GM19324 (cell line): ENCODE measurements around the gene MAPK10.
"Not testable (repeated sequence)": the region's sequence is repeated elsewhere in the genome, so short reads cannot be mapped to it uniquely, and the experiment has no call there.

Experiments used
- ATAC-seq: cut with Tn5 transposase; IDR thresholded peaks from one replicate; pipeline ENCODE4 v1.9.1; 2021; ENCODE audit warnings: mild to moderate bottlenecking, moderate library complexity; ENCODE audit not compliant: unreplicated experiment, low FRiP score

Gene MAPK10

DNA sequence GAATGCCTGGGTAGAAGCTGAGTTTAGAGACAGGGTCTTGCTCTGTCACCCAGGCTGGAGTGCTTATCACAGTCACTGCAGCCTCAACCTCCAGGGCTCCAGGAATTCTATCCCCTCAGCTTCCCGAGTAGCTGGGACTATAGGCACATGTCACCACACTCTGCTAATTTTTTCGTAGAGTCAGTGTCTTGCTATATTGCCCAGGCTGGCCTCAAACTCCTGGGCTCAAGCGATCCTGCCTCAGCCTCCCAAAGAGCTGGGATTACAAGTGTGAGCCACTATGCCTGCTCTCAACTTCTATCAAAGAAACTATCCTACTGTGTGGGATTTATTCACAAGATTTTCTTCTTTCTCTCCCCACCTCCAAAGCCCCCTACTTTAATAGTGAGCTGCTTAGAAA is 15.7 kb downstream of the MAPK10 start:
- no peak for ATAC-seq

DNA sequence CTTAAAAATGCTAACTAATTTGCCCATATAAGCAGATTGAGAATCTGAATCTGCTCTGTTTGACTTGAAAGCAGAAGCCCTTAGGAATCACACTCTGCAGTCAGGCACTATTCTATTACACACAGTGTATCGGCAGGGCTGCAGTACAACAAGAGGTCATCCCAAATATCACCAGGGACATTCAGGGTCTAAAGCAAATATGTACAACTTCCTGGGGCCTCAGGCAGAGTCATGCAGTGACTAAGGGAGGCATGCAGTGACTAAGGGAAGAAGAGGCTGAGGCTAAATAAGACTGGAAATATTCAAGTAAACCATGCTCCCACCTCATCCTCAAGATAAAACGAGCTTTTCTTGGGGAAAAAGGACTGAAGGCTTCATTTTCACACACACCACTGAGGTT is 20.9 kb downstream of the MAPK10 start:
- no peak for ATAC-seq

DNA sequence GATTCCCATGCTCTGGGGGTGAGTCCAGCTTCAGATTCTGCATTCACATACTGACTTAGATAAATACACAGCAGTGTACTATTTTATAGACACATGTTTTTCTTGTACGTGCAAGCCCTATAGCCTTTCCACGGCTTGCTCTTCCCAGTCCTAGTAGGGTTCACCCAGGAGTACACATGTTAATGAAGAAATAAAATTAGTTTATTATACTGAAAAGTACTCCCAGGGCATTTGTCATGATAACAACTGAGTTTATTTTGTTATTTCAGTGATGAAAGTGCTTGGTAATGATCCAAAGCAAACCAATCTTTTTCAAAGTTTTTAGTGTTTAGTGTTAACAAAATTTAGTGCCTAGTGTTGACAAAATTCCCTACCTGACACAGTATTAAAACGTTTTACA is 21.3 kb downstream of the MAPK10 start:
- ATAC-seq: no peak

DNA sequence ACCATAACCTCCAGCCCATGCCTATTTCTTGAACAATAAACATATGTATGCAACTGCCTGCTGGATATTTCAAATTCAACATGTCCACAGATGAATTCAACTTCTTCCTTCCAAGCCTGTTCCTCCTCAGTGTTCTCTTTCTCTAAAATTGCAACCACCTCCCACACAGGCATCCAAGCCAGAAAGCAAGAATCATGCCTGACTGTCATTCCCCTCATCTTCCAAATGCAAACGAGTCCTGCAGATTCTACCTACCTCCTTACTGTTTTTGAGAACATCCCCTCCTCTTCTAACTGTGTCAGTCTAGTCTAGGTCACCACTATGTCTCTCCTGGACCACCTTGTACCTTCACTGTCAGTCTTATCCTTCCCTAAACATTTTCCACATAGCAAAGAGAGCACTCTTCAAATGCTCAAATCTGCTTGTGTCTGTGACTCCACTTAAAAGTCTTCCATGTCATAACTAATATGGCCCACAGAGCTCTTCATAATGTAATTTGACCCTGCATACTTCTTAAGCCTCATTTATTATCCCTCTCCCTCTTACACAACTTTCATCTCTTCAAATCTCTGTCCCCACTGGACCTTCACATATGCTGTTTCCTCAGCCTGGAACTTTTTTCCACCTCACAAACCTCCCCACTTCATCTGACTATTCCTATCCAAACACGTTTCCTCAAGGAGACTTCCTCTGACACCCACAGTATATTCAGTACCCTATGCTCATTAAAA is 25.7 kb downstream of the MAPK10 start:
- no peak for ATAC-seq

DNA sequence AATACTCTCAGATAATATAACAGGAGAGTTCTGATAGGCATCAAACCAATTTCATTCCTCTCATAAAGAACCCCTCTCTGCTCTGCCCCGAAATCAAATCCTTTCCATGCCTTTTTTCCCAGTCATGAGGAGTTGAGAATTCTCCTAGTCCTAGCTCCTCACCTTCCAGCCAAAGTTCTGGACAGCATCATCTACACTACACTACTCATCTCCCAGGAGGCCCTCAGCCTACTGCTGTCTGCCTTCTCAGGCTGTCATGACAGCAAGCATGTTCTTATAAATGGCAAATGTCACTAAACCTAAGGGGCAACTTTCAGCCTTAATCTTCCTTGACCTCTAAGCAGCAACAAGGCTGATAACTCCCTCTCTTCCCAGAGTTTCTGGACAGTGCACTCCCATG is 26.6 kb downstream of the MAPK10 start:
- no peak for ATAC-seq

DNA sequence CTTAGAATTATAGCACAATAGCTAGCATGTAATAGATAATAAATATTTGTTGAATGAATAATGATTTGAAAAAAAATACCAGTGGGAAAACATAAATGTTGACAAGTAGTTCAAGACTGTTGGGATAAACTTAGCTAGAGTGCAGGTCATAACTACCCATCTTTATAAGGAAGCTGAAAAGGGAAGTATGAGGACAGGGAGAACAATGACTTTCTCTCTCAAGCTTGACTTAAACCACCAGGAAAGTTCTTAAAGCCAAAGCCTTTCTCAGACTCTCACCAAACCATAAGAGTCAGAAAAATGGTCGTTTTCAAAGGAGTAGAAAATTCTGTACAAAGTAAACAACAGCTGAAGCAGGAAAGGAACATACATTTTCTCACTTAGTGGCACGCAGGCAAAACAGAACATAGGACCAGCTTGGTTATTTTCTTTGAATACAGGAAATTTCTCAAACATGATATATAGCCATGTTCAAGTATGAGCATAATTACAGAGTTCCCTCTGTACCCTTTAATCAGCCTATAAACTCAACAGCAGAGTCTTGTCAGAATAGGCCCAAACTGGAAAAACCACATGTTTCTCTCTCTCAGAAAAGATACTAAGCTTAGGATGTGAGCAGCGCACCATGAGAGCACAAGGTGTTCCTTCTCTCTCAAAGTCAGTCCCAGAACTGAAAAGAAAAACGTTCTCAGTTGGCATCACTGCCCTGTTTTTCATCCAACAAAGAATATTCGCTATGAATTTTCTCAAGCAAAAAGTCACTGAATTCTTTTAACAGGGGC is 28.7 kb downstream of the MAPK10 start:
- ATAC-seq: no peak

DNA sequence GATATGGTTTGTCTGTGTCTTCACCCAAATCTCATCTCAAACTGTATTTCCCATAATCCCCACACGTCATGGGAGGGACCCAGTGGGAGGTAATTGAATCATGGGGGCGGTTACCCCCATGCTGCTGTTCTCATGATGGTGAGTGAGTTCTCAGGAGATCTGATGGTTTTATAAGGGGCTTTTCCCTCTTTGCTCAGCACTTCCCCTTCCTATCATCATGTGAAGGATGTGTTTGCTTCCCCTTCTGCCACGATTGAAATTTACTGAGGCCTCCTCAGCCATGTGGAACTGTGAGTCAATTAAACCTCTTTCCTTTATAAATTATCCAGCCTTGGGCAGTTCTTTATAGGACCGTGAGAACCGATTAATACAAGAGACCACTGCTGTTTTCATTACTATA is 29.4 kb downstream of the MAPK10 start:
- not testable (repeated sequence) for ATAC-seq

DNA sequence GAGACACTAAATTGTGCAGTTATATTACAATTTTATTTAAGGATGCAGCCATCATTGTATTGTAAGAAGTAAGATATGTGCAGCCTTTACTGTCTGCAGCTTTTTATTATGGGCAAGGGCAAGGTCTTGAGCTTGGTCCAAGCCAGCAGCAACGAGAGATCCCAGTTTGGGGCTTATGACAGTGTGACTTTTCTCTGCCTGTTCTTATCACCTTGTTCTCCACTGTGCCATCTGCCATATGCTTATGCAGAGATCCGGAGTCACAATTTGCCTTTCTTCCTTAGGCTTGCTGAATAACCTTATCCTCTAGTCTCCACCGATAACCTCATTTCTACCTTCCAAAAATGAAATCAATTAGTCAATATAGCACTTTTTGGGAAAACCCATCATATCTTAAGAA is 30.4 kb downstream of the MAPK10 start:
- ATAC-seq: no peak

DNA sequence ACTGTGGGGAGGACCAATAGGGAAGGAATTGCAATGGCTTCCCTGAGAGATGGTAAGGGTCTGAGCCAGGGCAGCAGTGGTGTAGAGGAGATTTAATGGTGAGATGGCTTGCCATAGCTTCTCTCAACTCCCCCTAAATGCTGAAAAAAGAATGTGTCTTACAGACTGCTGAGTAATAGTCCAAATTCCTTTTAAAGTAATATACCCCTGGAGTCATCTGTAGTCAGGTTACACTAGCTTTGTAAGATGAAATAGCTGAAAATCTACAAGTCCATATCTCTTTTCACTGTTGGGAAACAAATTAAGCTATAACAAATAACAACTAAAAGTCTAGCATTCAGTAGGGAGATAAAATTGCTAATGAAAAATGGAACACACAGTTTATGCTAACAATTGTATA is 33.5 kb downstream of the MAPK10 start:
- no peak for ATAC-seq

DNA sequence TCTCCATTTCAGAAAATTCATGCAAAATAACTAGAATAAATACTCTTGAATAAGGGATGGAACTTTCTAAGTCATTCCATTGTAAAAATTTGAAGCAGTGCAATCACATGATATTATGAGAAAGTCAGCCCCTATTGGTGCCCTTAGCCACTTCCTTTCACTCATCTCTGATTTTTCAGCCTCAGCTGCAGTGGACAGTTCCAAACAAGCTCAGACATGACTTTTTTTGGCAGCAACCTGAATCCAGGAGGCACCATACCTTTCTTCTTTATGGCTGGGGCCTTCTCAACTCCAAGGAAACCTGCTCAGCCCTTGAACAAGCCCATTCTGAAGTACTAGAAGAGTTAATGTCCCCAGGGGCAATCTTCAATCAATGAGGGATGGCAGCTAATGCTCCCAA is 40.5 kb downstream of the MAPK10 start:
- no peak for ATAC-seq

DNA sequence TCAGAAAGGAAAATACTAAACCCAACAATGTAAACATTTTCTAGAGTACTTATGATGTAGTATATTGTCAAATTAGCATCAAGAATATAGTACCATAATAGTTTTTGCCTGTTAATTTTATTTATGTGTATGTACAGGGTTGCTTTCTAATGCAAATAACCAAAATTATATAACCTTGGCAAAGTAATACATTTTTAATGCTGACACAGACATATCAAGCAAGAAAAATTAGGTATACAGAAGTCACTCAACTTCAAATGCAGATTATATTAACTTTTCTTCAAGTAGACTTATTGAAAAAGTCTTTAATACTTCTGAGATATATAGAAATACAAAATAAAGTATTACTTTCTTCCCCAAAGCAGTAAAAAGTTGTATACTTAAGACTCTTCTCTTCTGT is 44.3 kb downstream of the MAPK10 start:
- ATAC-seq: no peak

DNA sequence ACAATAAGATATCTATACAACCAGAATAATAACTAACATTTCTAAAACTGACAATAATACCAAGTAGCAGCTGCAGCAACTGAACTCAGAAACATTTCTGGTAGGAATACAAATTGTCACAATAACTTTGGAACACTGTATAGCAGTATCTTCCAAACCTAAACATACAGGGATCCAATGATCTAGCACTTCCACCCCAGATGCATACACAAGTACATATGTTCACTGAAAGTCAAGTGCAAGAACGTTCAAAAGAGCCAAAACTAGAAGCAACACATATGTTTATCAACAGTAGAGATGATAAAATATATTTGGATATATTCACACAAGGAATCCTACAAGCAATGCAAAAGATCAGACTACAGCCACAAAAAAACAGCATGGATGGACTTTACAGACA is 46.2 kb downstream of the MAPK10 start:
- no peak for ATAC-seq

DNA sequence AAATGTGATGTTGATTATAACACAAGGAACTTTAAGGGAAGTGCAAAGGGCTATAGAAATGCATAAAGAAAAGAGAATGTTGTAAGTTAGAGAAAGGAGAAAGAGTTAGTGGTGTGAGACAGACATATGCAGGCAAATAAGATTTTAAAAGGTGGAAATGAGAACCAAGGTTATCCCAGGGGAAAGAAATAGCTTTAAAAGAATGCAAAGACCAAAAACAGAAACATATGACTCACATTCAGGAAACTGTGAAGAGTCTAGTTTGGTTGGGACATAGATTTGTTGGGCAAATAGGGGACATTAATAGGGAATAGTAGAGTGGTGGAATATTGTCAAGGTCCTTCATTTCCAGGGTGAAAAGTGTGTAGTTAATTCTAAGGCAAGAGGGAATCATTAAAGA is 52.4 kb downstream of the MAPK10 start:
- no peak for ATAC-seq

DNA sequence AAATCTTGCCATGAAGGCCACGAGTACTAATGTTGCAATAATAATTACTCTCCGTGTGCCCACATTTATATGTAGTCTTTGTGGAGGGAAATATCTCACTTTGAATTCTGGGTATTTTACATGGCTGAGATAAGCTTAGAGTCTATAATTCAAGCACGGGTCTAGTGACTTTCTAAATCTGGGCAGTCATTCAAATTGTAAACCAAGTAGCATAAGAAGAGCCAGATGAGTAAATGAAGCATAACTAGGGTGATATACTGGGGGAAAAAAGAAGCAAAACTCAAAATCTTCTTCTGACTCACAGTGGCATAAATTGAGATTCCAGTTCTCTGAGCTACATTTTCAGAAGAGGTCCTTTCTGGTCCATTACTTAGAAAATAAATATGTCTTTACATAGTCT is 53.0 kb downstream of the MAPK10 start:
- ATAC-seq: no peak

DNA sequence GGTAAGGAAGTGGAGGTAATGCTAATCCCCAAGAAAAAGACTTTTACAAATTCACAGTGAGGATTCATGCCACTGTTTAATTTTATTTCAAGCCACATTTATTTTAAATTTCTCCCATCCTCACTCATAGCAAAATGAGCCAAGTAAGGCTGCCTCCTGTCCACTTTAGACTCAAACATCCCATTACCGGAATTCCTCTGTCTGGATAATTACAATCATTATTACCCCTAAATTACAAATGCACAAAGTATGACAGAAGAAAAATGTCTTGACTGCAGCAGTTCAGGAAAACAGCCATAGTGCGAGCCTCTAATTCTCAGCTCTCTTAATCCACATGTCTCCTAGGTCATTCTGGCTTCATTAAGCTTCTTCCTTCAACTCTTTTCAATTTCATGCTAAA is 57.0 kb downstream of the MAPK10 start:
- no peak for ATAC-seq

DNA sequence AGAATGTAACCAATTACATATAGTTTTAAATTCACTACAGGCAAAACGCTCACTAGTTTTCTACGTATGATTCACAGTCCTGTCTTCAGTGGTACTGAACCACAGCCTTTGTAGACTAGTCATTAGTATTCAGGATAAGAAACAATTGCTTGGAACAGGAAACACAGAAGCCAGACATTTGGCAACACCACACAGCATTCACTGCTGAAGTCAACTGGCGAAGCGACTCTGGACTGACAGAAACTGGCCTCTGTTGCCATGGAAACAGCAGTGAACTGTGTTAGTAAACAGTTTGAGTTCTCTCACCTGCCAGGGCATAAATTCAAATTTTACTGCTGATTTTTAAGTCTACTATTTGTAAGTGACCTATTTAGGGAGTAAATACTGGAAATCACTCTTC is 57.6 kb downstream of the MAPK10 start:
- ATAC-seq: no peak

DNA sequence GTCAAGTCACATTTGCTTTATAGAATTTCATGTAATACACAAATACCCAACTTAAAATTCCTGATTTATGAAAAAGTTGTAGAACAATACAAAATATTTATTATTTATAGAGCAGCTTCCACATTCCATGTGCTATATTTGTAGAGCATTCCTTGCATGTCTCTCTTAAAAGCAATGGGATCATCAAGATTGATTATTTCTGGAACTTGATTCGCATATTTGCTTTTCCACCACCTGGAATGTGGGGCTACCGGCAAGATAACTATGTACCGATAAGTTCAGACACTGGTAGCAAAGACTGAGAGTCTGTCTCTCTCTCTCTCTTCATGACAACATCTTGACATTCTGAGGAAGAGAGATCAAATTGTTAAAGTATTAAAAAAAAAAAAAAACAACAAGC is 59.3 kb downstream of the MAPK10 start:
- ATAC-seq: no peak

DNA sequence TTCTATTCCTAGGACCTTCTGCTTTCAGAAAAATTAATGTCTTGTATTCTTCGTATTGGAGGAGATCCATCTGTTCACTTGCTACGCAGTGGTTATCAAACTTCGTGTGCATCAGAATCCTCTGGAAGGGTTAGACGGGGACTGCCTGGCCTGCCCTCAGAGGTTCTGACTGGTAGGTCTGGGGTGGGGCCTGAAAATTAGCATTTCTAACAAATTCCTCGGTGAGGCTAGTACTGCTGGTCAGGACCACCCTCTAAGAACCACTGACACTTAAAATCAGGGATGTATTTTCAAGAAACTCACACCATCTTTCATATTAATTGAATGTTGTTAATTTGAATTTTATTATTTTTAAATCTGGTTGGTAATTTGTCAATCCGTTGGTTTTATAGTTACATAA is 63.0 kb downstream of the MAPK10 start:
- ATAC-seq: no peak

DNA sequence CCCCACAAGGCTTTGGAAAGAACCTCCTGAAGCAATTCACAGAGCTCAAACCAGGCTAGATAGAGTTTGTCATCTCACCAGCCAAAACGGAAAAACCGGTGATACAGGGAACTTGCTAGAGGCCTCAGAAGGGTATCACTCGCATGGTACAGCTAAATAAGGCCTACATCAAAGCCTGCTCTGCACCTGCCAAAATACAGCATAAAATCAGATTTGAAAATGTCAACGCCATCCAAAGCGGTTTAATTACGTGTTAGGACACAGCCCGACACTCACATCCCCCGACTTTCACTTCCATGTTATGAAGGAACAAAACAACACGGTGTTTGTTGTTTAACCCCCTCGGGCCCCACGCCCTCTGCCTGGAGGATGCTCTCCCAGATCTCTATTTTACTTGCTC is 65.0 kb downstream of the MAPK10 start:
- ATAC-seq: no peak

DNA sequence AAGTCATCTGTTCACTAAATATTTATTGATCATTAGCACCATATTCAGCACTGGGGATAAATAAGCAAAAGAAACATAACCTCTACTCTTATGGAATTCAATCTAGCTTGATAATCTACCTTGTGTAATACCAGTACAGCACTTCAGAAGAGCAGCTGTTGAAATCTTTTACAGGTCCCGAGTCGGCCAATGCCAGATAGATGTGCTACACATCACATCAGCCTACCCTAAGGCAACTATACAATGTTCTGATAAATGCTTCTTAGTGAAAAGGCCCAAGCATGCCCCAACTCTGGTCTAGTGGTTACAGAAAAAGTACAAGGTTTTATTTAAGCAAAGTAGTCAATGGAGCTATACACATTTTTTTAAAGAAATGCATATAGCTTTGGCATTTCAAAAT is 68.7 kb downstream of the MAPK10 start:
- ATAC-seq: no peak

DNA sequence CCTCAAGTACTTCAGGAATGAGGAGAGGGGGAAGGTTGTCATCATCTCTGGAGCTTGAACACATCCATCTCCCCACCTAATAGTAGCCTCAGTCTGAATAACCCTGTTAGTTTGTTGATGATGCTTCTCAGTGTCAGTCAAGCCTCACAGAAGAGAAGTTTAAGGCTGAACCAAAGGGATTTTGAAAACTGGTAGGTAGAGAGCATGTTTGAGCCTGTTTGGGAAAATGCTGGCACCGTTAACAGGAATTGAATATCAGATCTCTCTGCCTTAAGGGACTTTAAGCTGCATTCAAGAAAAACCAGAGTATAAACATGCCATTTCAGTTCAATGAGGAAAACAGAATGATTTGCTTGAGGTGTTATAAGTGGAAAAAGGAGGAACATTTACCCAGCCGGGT is 73.1 kb downstream of the MAPK10 start:
- ATAC-seq: no peak

DNA sequence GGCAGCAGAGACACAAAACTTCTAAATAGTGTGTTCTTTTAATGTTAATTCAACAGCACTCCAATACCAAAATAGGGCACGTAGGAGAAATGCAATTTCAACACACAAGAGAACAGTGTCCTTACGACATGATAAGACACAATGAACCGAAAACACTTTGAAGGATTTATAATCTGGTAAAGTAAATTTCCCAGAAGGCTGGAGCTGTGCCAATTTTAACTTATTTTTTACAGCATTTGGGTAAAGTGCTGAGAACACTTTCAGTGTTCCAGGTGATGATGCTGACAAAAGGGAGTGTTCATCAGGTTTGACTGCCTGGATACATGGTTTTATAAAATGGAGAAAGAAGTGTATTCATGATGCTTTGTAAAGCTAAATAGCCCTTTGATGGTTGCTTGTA is 76.5 kb downstream of the MAPK10 start:
- no peak for ATAC-seq
